Astrocyte (in vitro differentiated cells and primary cell): ENCODE data around the gene WTAP.

Experiments
- EZH2 ChIP-seq: IDR thresholded peaks from 2 replicates; pipeline ENCODE4 v1.6.1; 2012; ENCODE audit warnings: mild to moderate bottlenecking, low read length, inconsistent platforms; ENCODE audit not compliant: insufficient read depth
- TF ChIP-seq, protein P1 (sequence below): IDR thresholded peaks from 2 replicates; pipeline ENCODE4 v1.5.1; 2011; ENCODE audit warnings: low read depth, mild to moderate bottlenecking, inconsistent platforms, low read length, moderate library complexity; ENCODE audit not compliant: insufficient read depth

DNA sequence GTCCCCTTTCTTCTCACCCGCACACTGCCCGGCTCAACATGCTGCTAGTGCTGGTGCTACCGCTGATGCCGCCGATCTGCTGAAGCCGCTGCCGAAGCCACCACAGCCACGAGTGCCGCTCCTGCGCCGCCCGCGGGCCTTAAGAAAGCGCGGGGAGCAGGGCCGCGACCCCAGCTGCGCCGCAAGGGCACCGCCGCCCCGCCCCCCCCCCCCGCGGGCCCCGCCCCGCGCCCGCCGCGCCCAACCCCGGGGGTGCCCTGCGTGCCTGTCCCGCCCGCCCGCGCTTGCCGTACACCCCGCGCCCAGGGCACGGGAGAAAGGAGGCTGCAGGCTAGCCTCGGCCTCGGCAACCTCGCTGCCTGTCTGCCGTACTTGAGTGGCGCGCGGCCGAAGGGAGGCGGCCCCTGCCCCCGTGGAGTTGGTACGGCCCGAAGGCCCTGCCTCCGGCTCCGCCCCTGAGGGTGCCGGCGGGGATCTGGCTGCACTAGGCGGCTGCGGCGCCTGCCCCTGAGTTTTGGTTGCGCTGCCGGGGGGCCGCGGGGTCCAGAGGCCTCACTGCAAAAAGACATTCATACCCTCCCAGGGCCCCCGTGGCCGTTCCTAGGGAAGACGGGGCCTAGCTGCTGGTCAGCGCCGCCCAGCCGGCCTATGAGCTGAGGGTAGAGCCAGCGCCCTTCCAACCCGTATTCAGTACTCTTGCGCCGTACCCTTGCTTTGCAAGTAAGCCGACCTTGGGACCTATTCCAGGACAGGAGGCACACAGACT lies 34.0 kb upstream of the WTAP start, which contains the start of gene SOD2:
- TF ChIP-seq, protein P1, sequence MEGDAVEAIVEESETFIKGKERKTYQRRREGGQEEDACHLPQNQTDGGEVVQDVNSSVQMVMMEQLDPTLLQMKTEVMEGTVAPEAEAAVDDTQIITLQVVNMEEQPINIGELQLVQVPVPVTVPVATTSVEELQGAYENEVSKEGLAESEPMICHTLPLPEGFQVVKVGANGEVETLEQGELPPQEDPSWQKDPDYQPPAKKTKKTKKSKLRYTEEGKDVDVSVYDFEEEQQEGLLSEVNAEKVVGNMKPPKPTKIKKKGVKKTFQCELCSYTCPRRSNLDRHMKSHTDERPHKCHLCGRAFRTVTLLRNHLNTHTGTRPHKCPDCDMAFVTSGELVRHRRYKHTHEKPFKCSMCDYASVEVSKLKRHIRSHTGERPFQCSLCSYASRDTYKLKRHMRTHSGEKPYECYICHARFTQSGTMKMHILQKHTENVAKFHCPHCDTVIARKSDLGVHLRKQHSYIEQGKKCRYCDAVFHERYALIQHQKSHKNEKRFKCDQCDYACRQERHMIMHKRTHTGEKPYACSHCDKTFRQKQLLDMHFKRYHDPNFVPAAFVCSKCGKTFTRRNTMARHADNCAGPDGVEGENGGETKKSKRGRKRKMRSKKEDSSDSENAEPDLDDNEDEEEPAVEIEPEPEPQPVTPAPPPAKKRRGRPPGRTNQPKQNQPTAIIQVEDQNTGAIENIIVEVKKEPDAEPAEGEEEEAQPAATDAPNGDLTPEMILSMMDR, result no peak
- no peak for TF ChIP-seq EZH2
